ENCODE data around the gene MIGA2. TPM values are rescaled to one million over a fixed set of nuclear protein-coding genes. Genes with fewer than 3 reads are reported as not detected.

The MIGA2 gene
- total and polyA plus RNA-seq, 4 donors = 8.5 to 32.3 (median 25.0) TPM

DNA sequence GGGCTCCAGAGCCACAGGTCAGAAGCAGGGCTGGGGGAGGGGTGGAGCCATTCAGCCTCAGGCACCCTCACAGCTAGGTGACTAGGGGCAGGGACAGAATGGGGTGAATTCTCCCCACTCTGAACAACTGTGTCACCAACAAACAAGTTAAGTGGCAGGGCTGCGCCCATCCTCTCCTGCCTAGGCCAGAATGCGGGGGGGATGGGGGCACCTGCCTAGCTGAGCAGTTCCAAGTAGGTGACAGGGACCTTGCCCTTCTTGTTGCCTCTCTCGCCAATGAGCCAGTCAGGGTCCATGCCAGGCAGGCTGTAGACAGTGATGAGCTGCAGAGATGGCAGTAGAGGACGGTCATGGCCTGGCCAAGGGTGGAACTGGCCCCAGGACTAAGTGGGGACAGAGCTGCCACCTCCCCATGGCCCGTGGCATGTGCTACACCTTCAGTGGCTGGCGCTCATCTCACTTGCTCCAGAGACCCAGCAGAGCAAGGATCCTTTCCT lies 27.9 kb upstream of the MIGA2 start:
- Histone ChIP-seq H3K9me3 (ENCODE audit: control insufficient read depth, low read length) (no peaks in the 10 kb centered on the region), H3K4me3 (ENCODE audit: low read length in 2 of 2) (no peak overlapping the region), H3K36me3 (ENCODE audit: control insufficient read depth in 1 of 2, insufficient read depth in 2 of 2, low read length in 1 of 2) (peaks cover 0 to 4% of the 10 kb centered on the region in 2 donors), H3K4me1 (ENCODE audit: control insufficient read depth in 1 of 2, insufficient read depth in 2 of 2, low read length in 2 of 2) (no peaks in the 10 kb centered on the region), H3K27me3 (ENCODE audit: control insufficient read depth in 1 of 2, insufficient read depth in 2 of 2, low read length in 1 of 2) (no peaks in the 10 kb centered on the region), H3K27ac (ENCODE audit: low read depth in 1 of 2, low read length in 2 of 2) (no peak overlapping the region)
- intact Hi-C loops (cut with DNase I) = loop anchor here in 1 of 2 donors (5.0 to 10.0 kb wide), 2 partner anchors 61 to 154 kb away; partner anchors contain the start of genes DOLK and NUP188
- no peak for DNase-seq
- WGBS, 2 donors = 90% methylated on average over 6 of the region's 6 CpGs
- no peak for ATAC-seq (ENCODE audit: low FRiP score)

DNA sequence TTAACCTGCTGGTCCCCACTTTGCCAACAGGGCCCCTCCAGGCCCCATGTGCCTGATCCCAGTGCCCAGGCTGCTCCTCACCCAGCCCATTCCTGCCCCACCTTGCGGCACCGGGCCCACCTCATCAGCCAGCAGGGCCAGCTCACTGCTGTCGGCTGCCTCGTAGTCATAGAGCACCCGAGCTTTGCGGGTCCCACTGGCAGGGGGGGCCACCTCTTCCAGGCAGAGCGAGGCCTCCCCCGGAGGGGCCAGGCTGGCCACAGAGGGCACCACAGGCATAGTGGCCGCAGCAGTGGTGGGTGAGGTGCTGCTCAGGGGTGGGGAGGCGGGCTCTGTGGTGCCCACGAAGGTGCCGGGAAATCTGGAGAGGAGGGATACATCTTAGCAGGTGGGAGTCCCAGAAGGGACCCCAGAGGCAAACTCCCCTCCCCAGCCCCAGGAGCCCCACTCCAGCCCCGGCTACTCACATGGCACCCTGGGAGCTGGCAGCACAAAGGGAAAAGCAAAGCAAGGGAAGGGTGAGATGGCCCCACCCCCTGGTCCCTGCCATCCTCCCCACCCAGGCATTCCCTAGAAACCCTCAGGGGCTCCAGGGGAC lies 27.3 kb upstream of the MIGA2 start:
- Histone ChIP-seq H3K4me3 (ENCODE audit: low read length in 2 of 2) (no peak overlapping the region), H3K9me3 (ENCODE audit: control insufficient read depth, low read length) (no peaks in the 10 kb centered on the region), H3K27me3 (ENCODE audit: control insufficient read depth in 1 of 2, insufficient read depth in 2 of 2, low read length in 1 of 2) (no peaks in the 10 kb centered on the region), H3K4me1 (ENCODE audit: control insufficient read depth in 1 of 2, insufficient read depth in 2 of 2, low read length in 2 of 2) (no peaks in the 10 kb centered on the region), H3K27ac (ENCODE audit: low read depth in 1 of 2, low read length in 2 of 2) (no peak overlapping the region), H3K36me3 (ENCODE audit: control insufficient read depth in 1 of 2, insufficient read depth in 2 of 2, low read length in 1 of 2) (peaks cover 0 to 6% of the 10 kb centered on the region in 2 donors)
- ATAC-seq (ENCODE audit: low FRiP score) (no peak), DNase-seq (no peak)
- 82 to 87% methylated on average over 13 of the region's 13 CpGs for WGBS, 2 donors
- intact Hi-C loops (cut with DNase I) = loop anchor here in 1 of 2 donors (5.0 to 10.0 kb wide), 2 partner anchors 62 to 154 kb away; partner anchors contain the start of genes DOLK and NUP188

DNA sequence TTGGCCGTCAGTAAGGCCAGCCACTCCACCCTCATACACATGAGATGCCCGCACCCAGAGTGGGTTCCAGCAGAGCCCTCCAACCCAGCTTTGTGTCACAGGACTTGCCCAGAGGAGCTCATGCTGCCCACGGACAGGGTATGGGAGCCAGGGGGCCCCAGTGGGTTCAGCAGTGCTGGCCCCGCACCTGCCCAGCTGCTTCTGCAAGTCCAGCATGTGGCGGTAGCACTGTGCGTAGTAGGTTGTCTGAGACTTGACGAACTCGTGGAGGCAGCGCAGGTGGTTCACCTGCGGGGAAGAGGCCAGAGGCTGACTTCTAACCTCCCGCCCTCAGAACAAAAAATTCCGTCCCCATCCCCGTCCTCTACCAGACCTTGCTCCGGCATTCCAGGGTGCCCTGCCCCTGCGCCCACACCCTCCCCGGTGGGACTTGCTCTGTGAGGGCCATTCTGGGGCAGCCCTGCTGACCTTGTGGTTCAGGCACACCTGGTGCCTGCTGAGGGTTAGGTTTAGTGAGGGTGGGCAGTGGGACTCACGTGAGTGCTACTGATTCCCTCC lies 26.8 kb upstream of the MIGA2 start:
- intact Hi-C loops (cut with DNase I) = loop anchor here in 1 of 2 donors (5.0 to 10.0 kb wide), 2 partner anchors 62 to 155 kb away; partner anchors contain the start of genes DOLK and NUP188
- peaks cover 0 to 6% of the 10 kb centered on the region in 2 donors for H3K36me3 ChIP-seq (ENCODE audit: control insufficient read depth in 1 of 2, insufficient read depth in 2 of 2, low read length in 1 of 2)
- ATAC-seq (ENCODE audit: low FRiP score) = no peak

DNA sequence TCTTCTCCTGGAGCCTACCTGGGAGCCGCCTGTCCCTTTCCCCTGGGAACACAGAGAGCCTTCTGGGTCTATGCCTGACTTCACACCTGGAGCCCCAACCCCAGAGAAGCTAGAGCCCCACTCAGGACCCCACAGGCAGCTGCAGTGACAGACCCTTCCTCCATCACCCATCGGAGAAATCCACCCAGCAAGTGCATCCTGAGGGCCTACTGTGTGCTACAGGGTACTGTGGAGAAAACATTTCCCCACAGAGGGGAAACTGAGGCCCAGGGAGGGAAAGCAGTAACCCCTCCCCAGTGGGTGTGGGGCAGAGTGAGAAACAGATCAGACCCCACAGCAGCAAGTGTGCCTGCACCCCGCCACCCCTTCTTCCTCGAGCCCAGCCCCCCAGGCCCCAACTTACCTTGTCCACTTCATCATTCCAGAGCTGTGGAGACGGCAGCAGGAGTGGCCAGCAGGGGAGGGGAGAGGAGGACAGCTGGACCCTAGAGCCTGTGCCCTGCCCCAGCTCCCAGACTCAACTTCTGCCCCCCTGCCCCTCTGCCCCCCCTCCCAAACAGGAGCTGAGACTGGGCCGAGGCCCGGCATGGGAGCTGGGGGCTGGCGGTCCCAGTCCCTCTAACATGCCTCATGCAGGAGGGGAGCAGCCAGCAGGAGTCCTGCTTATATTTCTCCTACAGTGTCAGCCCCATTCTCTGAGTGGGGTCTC lies 26.0 kb upstream of the MIGA2 start:
- H3K36me3 ChIP-seq (ENCODE audit: control insufficient read depth in 1 of 2, insufficient read depth in 2 of 2, low read length in 1 of 2) = peaks cover 0 to 5% of the 10 kb centered on the region in 2 donors
- WGBS, 2 donors = 91 to 96% methylated on average over 5 to 8 of the region's 8 CpGs
- intact Hi-C loops (cut with DNase I) = no loop called here

More for the DNA sequence above, 26.8 kb upstream of the MIGA2 start:
- H3K9me3 ChIP-seq (ENCODE audit: control insufficient read depth, low read length) = no peaks in the 10 kb centered on the region
- 87 to 91% methylated on average over 17 of the region's 17 CpGs for WGBS, 2 donors
- H3K4me1 ChIP-seq (ENCODE audit: control insufficient read depth in 1 of 2, insufficient read depth in 2 of 2, low read length in 2 of 2) = no peaks in the 10 kb centered on the region
- DNase-seq = no peak
- H3K27me3 ChIP-seq (ENCODE audit: control insufficient read depth in 1 of 2, insufficient read depth in 2 of 2, low read length in 1 of 2) = no peaks in the 10 kb centered on the region
- H3K4me3 ChIP-seq (ENCODE audit: low read length in 2 of 2) = no peak overlapping the region
- H3K27ac ChIP-seq (ENCODE audit: low read depth in 1 of 2, low read length in 2 of 2) = no peak overlapping the region

DNA sequence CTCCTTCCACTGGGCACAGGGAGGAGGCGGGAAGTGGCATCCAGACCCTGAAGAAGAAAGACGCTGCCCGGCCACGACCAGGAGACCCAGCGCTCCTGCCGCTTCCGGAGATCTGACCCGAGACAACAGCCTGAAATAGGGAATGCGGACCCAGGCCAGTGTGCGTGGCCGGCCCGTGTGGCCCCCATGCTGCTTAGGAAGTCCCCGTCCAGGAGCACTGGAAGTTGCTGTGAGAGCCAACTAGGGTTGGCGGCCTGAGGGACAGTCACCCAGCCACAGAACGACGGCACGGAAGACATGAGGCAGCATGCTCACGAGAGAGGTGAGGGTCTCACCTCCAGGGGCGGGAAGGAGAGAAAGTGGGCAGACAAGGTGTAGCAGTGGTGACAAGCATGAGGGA lies 25.3 kb upstream of the MIGA2 start:
- Histone ChIP-seq H3K9me3 (ENCODE audit: control insufficient read depth, low read length) (no peaks in the 10 kb centered on the region), H3K27me3 (ENCODE audit: control insufficient read depth in 1 of 2, insufficient read depth in 2 of 2, low read length in 1 of 2) (no peaks in the 10 kb centered on the region), H3K4me3 (ENCODE audit: low read length in 2 of 2) (no peak overlapping the region), H3K27ac (ENCODE audit: low read depth in 1 of 2, low read length in 2 of 2) (no peak overlapping the region), H3K4me1 (ENCODE audit: control insufficient read depth in 1 of 2, insufficient read depth in 2 of 2, low read length in 2 of 2) (no peaks in the 10 kb centered on the region), H3K36me3 (ENCODE audit: control insufficient read depth in 1 of 2, insufficient read depth in 2 of 2, low read length in 1 of 2) (peaks cover 0 to 4% of the 10 kb centered on the region in 2 donors)
- no peak for ATAC-seq (ENCODE audit: low FRiP score)
- intact Hi-C loops (cut with DNase I) = no loop called here
- 91 to 93% methylated on average over 17 to 19 of the region's 19 CpGs for WGBS, 2 donors
- no peak for DNase-seq

More for the DNA sequence above, 26.0 kb upstream of the MIGA2 start:
- H3K9me3 ChIP-seq (ENCODE audit: control insufficient read depth, low read length) = no peaks in the 10 kb centered on the region
- no peak for DNase-seq
- no peak overlapping the region for H3K4me3 ChIP-seq (ENCODE audit: low read length in 2 of 2)
- no peaks in the 10 kb centered on the region for H3K4me1 ChIP-seq (ENCODE audit: control insufficient read depth in 1 of 2, insufficient read depth in 2 of 2, low read length in 2 of 2)
- H3K27ac ChIP-seq (ENCODE audit: low read depth in 1 of 2, low read length in 2 of 2) = no peak overlapping the region
- H3K27me3 ChIP-seq (ENCODE audit: control insufficient read depth in 1 of 2, insufficient read depth in 2 of 2, low read length in 1 of 2) = no peaks in the 10 kb centered on the region
- ATAC-seq (ENCODE audit: low FRiP score) = no peak

DNA sequence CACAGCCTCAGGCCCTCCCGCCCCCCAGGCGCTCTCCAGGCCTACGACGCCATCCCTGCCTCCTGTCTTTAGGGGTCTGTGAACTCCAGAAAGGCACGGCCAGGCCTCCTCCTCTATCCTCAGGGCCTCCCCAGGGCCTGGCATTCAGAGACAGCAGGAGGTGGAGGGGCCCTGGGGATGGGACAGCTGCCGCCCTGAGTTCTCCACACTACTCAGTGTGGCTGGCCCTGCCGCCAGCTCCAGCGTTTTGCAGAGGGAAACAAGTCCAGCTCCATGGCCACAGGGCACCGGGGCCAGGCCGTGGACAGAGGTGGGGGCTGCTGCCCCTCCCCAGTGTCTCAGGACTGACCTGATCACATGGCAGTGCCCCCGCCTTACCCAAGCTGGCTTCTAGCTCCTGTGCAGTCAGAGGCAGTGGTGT lies 24.7 kb upstream of the MIGA2 start:
- no peak for DNase-seq

DNA sequence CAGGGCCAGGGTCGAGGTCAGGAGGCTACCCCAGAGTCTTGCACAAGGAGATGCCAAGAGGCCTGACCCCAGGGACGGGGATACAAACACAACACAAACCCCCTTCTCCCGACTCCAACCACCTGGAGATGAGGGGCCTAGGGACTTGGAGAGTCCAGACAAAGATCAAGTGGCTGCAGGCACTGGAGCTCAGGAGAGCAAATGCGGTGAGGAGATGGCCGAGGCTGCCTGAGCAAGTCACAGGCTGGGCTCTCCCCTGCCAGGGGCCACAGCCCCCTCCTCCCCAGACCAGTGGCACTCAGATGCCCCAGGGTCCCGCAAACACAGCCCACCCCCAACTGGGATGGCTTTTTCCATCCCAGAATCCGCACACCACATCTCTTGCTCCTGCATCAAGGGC lies 24.1 kb upstream of the MIGA2 start:
- Histone ChIP-seq H3K27me3 (ENCODE audit: control insufficient read depth in 1 of 2, insufficient read depth in 2 of 2, low read length in 1 of 2) (no peaks in the 10 kb centered on the region), H3K27ac (ENCODE audit: low read depth in 1 of 2, low read length in 2 of 2) (no peak overlapping the region), H3K9me3 (ENCODE audit: control insufficient read depth, low read length) (no peaks in the 10 kb centered on the region), H3K4me1 (ENCODE audit: control insufficient read depth in 1 of 2, insufficient read depth in 2 of 2, low read length in 2 of 2) (no peaks in the 10 kb centered on the region), H3K36me3 (ENCODE audit: control insufficient read depth in 1 of 2, insufficient read depth in 2 of 2, low read length in 1 of 2) (peaks cover 0 to 4% of the 10 kb centered on the region in 2 donors), H3K4me3 (ENCODE audit: low read length in 2 of 2) (no peak overlapping the region)
- DNase-seq = no peak
- no peak for ATAC-seq (ENCODE audit: low FRiP score)
- intact Hi-C loops (cut with DNase I) = no loop called here
- WGBS, 2 donors = 80 to 82% methylated on average over 7 of the region's 7 CpGs

More for the DNA sequence above, 24.7 kb upstream of the MIGA2 start:
- Histone ChIP-seq H3K27me3 (ENCODE audit: control insufficient read depth in 1 of 2, insufficient read depth in 2 of 2, low read length in 1 of 2) (no peaks in the 10 kb centered on the region), H3K4me3 (ENCODE audit: low read length in 2 of 2) (no peak overlapping the region), H3K36me3 (ENCODE audit: control insufficient read depth in 1 of 2, insufficient read depth in 2 of 2, low read length in 1 of 2) (peaks cover 0 to 4% of the 10 kb centered on the region in 2 donors), H3K4me1 (ENCODE audit: control insufficient read depth in 1 of 2, insufficient read depth in 2 of 2, low read length in 2 of 2) (no peaks in the 10 kb centered on the region), H3K9me3 (ENCODE audit: control insufficient read depth, low read length) (no peaks in the 10 kb centered on the region), H3K27ac (ENCODE audit: low read depth in 1 of 2, low read length in 2 of 2) (no peak overlapping the region)
- no peak for ATAC-seq (ENCODE audit: low FRiP score)
- 82 to 83% methylated on average over 11 of the region's 11 CpGs for WGBS, 2 donors
- intact Hi-C loops (cut with DNase I) = no loop called here

DNA sequence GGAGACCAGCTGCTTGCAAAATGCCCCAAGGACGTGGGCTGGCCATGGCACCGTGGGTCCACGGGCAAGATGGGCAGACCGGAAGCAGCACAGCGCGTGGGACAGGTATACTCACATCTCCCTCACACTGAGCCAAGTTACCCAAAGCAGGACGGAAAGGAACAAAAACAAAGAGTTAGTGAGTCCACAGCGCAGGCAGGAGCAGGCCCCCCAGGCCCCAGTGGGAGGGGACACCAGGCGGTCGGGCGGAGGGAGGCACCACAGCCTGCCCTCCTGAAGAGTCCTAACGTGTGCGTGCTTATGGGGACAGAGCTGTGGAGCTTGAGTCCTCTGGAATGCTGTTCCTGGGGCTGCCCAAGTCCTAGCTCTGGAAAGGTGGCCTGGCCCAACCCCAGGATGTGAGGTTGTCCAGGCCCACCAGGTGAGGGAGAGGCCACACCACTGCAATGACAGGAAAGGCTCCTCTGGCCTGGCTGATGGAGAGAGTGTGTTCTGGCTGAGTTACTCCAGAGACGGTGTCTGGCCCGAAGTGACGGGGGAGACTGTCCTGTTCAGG lies 23.5 kb upstream of the MIGA2 start:
- DNase-seq = no peak
- Histone ChIP-seq H3K27me3 (ENCODE audit: control insufficient read depth in 1 of 2, insufficient read depth in 2 of 2, low read length in 1 of 2) (no peaks in the 10 kb centered on the region), H3K4me3 (ENCODE audit: low read length in 2 of 2) (no peak overlapping the region), H3K4me1 (ENCODE audit: control insufficient read depth in 1 of 2, insufficient read depth in 2 of 2, low read length in 2 of 2) (no peaks in the 10 kb centered on the region), H3K27ac (ENCODE audit: low read depth in 1 of 2, low read length in 2 of 2) (no peak overlapping the region), H3K9me3 (ENCODE audit: control insufficient read depth, low read length) (no peaks in the 10 kb centered on the region), H3K36me3 (ENCODE audit: control insufficient read depth in 1 of 2, insufficient read depth in 2 of 2, low read length in 1 of 2) (peaks cover 0 to 4% of the 10 kb centered on the region in 2 donors)
- 93 to 97% methylated on average over 16 of the region's 16 CpGs for WGBS, 2 donors
- ATAC-seq (ENCODE audit: low FRiP score) = no peak
- intact Hi-C loops (cut with DNase I) = no loop called here
